Measurements from ENCODE around the gene CLEC17A.
"Not testable (repeated sequence)": the region's sequence is repeated elsewhere in the genome, so short reads cannot be mapped to it uniquely, and the experiment has no call there.

CLEC17A gene

GRCh38 chr19:14559916-14560775 is 22.7 kb upstream of the CLEC17A start:
- no peak for DNase-seq (ENCODE audit: low read depth)

GRCh38 chr19:14560776-14561108 is 22.1 kb upstream of the CLEC17A start:
- DNase-seq (ENCODE audit: low read depth): no peak

- no peak for DNase-seq (ENCODE audit: low read depth)
These were observed 21.6 kb upstream of the CLEC17A start for GRCh38 chr19:14561249-14561648.

- DNase-seq (ENCODE audit: low read depth): peak; percentile 44
These were observed 21.0 kb upstream of the CLEC17A start for GRCh38 chr19:14561847-14562351.

GRCh38 chr19:14562660-14563589 is 20.0 kb upstream of the CLEC17A start:
- no peak for DNase-seq (ENCODE audit: low read depth)

GRCh38 chr19:14563590-14563926 is 19.3 kb upstream of the CLEC17A start:
- DNase-seq (ENCODE audit: low read depth): no peak

GRCh38 chr19:14563989-14564651 is 18.8 kb upstream of the CLEC17A start:
- DNase-seq (ENCODE audit: low read depth): peak; percentile 30

- DNase-seq (ENCODE audit: low read depth): not testable (repeated sequence)
These were observed 18.1 kb upstream of the CLEC17A start for GRCh38 chr19:14564652-14565297.

- DNase-seq (ENCODE audit: low read depth): no peak
These were observed 17.6 kb upstream of the CLEC17A start for GRCh38 chr19:14565298-14565679.

GRCh38 chr19:14565765-14566711 is 16.8 kb upstream of the CLEC17A start:
- no peak for DNase-seq (ENCODE audit: low read depth)

- no peak for DNase-seq (ENCODE audit: low read depth)
These were observed 16.2 kb upstream of the CLEC17A start for GRCh38 chr19:14566712-14567077.

GRCh38 chr19:14567079-14567478 is 15.8 kb upstream of the CLEC17A start:
- DNase-seq (ENCODE audit: low read depth): no peak

GRCh38 chr19:14570864-14571527 is 11.9 kb upstream of the CLEC17A start:
- DNase-seq (ENCODE audit: low read depth): no peak

GRCh38 chr19:14571695-14572490 is 11.0 kb upstream of the CLEC17A start, which contains the start of gene NDUFB7:
NDUFB7 (minus strand) TSS chr19:14572066; CDS start chr19:14572000, 66 bp downstream.
- DNase-seq (ENCODE audit: low read depth): peak; percentile 95

GRCh38 chr19:14575428-14575980 is 7.4 kb upstream of the CLEC17A start:
- DNase-seq (ENCODE audit: low read depth): no peak

- DNase-seq (ENCODE audit: low read depth): no peak
These were observed 6.5 kb upstream of the CLEC17A start for GRCh38 chr19:14576363-14576762.

- DNase-seq (ENCODE audit: low read depth): no peak
These were observed 5.6 kb upstream of the CLEC17A start for GRCh38 chr19:14577264-14577663.

GRCh38 chr19:14577885-14578427 is 4.9 kb upstream of the CLEC17A start:
- no peak for DNase-seq (ENCODE audit: low read depth)
